HG02642 (cell line): Measurements from ENCODE around the gene NUCB1.
"Not testable (repeated sequence)": the region's sequence is repeated elsewhere in the genome, so short reads cannot be mapped to it uniquely, and the experiment has no call there.

Source experiments
- ATAC-seq: cut with Tn5 transposase; IDR thresholded peaks from one replicate; pipeline ENCODE4 v1.9.1; 2021; ENCODE audit warnings: mild to moderate bottlenecking; ENCODE audit not compliant: unreplicated experiment, poor library complexity

Gene NUCB1

DNA sequence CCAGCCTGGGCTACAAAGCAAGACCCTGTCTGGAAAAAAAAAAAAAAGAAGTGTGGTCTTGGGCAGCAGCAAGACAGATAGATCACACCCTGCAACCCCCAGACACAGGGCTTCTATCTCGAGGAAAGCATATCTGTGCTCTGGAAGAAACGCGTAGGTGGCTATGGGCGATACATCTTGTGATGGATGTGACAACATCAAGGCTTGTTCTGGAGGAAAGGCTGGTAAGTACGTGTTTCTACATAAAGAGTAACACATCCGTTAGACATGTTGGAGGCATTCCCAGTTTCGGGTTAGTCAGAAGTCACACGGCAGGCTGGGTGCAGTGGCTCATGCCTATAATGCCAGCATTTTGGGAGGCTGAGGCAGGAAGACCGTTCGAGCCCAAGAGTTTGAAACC lies 26.8 kb downstream of the NUCB1 start:
- ATAC-seq: no peak

DNA sequence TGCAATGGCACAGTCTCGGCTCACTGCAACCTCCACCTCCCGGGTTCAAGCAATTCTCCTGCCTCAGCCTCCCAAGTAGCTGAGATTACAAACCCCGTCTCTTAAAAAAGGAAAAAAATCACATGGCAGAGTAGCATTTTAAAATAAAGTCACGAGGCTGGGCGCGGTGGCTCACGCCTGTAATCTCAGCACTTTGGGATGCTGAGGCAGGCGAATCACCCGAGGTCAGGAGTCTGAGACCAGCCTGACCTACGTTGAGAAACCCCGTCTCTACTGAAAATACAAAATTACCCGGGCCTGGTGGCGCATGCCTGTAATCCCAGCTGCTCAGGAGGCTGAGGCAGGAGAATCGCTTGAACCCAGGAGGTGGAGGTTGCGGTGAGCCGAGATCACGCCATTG lies 27.6 kb downstream of the NUCB1 start:
- not testable (repeated sequence) for ATAC-seq

DNA sequence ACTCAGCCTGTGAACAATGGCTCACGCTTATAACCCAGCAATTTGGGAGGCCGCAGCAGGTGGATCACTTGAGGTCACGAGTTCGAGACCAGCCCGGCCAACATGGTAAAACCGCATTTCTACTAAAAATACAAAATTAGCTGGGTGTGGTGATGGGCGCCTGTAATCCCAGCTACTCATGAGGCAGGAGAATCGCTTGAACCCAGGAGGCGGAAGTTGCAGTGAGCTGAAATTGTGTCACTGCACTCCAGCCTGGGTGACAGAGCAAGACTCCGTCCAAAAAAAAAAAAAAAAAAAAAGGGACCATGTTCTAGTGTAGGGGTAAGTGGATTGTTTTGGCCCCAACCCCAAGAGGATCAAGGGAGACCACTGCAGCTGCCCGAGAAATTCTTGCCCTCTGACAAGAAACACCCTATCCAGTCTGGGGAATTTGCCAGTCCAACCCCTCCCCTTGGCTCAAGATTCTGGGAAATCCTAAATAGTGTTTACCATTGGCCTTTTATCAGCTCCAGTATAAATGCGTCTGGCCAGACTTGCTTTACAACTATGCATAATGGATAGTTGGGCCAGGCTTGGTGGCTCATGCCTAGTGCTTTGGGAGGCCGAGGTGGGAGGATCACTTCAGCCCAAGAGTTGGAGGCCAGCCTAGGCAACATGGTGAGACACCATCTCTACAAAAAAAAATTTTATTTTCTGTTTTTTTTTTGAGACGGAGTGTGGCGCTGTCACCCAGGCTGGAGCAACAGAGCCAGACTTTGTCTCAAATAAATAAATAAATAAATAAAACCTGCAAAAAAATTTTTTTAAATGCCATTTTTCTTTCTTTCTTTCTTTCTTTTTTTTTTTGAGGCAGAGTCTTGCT lies 28.3 kb downstream of the NUCB1 start:
- no peak for ATAC-seq

DNA sequence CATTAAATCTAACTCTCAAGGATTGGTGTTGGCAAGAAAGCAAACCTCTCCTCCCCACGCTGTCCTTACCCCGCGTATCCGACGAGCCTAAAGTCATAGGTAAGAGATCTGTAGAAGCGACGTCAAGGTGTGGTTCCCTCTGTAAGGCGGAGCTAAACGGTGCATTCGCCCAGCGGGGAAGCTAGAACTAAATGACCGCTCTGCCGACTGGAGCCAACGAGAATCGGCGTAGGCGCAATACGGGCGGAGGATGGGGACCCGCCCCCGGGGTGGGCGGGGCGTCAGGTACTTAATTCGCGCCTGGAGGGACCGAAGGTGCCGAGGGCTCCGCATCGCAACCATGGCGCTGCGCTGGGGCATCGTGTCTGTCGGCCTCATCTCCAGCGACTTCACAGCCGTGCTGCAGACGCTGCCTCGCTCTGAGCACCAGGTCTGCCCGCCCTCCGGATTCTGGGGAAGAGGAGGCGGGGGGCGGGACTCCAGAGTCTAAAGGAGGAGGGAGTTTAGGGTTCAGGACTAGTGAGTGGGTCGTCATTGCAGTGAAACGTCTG lies 33.3 kb downstream of the NUCB1 start, which contains the start of gene DHDH:
TSS of gene DHDH (plus strand) at position 318 of the 551 bp plus-strand sequence. CDS start at position 341, 23 bp downstream.
- ATAC-seq: peak; percentile 56

DNA sequence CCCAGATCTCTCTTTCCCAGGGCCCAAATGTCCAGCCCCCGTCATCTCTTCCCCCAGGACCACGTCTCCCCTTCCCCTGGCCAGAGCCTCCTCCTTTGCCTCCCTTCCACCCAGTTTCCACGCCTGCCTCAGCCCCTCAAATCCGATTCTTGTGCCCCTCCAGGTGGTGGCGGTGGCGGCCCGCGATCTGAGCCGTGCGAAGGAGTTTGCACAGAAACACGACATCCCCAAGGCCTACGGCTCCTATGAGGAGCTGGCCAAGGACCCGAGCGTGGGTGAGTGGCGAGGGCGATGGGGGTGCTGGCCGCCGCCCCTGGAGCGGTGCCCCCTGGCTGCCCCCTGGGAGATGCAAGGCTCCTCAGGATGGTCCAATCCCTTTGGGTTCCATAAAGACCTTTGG lies 34.7 kb downstream of the NUCB1 start:
- ATAC-seq: no peak

DNA sequence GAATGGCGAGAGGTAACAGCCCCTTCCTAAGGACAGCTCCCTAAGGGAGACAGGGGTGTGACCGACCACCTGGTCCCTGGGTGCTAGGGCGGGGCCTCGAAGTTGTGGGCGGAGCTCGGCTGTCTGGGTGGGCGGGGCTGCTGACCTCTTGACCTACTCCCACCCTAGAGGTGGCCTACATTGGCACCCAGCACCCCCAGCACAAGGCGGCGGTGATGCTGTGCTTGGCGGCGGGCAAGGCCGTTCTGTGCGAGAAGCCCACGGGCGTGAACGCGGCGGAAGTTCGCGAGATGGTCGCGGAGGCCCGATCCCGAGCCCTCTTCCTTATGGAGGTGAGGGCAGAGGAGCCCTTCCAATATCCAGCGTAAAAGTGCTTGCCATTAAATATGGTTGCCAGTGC lies 35.8 kb downstream of the NUCB1 start:
- ATAC-seq: no peak

DNA sequence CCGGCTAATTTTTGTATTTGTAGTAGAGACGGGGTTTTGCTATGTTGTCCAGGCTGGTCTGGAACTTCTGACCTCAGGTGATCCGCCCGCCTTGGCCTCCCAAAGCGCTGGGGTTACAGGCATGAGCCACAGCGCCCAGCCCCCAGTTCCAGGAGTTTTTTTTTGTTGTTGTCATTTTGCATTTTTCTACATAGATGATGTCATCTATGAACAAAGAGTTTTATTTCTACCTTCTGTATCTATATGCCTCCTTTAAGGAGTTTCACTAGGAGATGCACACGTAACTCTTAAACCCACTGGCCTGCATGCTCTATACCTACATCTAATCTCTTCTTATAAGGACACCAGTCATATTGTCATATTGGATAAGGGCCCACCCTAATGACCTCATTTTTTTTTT lies 38.1 kb downstream of the NUCB1 start:
- ATAC-seq: no peak

DNA sequence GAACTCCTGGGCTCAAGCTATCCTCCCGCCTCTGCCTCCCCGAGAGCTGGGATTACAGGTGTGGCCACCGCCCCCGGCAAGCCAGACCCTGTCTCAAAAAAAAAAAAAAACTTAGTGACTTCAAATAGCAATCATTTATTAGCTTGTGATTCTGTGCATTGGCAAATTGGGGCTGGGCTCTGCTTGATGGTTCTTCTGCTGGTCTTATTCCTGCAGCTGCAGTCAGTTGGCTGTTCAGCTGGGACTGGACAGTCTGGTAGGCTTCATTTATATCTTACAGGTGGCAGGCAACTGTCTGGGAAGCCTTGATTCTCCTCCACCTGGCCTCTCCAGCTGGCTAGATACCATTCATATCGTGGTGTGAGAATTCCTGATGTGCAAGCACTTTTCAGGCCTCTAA lies 40.8 kb downstream of the NUCB1 start:
- ATAC-seq: no peak

DNA sequence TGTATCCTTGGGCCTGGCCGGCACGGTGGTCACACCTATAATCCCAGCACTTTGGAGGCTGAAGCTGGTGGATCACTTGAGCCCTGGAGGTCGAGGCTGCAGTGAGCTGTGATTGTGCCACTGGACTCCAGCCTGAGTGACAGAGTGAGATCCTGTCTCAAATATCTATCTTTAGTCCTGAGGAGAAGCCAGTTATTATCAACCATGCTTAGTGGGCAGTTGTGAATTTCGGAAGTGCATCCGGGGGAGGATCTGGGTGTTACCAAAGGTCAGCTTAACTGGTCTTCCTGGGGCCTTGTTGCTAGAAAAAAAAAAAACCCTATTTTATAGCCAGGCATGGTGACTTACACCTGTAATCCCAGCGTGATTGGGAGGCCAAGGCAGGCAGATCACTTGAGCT lies 43.0 kb downstream of the NUCB1 start:
- ATAC-seq: no peak

DNA sequence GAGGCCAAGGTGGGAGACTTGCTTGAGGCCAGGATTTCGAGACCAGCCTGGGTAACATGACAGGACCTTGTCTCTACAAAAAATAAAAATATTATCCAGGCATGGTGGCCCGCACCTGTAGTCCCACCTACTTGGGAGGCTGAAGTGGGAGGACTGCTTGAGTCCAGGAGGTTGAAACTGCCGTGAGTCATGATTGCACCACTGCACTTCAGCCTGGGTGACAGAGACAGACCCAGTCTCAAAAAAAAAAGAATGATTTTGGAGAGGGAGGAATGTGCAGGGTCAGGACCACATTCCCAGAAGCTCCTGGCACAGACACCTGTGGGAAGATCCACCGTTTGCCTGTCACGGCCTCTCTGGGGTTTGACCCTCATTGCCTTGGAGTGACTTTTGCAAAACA lies 45.3 kb downstream of the NUCB1 start:
- ATAC-seq: no peak

DNA sequence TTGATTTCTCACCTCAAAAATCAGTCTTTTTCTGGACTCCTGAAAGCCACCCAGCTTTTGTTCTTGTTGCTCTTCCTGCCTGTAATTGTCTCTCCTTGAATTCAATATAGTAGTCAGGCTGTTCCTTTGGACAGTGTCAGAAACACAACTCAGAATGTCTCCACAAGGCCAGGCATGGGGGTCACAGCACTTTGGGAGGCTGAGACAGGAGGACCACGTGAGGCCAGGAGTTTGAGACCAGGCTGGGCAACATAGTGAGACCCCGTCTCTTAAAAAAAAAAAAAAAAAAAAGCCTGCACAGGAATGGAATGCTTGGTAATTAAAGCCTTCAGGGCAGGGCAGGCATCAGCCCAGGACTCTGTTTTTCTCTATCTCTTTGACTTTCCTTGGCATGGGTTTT lies 45.7 kb downstream of the NUCB1 start:
- no peak for ATAC-seq

DNA sequence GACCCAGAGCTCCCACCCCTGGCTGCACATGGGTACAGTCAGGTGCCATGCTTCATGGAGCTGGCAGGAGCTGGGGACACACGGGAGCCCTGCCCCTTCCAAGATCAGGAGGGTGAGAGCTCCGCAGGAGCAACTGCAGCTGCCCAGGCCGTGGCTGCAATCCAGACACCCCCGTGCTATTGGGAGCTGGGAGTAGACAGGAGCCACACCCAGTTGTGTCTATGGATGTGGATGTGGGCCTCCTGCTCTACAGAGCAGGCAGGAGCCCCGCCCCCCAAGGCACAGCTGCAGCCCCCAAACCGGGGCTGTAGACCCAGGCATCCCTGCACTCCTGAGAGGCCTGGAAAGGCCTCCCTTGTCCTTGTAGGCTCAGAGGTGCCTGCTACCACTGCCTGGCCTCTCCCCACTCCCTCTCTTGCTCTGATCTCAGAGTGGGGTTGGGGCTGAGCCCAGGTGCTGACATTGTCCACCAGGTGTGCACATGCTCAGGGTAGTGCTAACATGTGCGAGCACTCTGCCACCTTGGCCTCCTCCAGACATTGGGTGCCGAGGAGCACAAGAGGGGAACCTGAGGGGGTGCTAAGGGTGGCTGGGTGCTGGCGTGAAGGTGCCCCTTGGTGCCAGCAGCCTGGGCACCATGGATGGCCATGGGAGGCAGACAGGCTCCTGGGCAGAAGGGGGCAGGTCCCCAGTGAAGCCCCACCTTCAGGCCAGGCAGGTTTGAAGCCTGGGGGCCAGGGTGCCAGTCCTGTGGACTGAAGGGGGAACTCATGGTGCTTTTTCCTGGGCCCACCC lies 46.5 kb downstream of the NUCB1 start:
- ATAC-seq: no peak

DNA sequence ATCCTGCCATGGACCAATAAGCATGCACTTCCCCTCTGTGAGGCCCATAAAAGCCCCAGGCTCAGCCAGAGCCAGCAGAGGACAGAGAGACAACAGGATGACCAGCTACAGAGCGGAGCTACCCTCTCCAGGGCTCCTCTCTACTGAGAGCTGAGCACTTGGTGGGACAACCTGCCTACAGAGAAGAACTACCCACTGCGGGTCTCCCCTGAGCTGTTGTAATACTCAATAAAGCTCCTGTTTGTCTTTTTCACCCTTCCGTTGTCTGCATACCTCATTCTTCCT lies 47.1 kb downstream of the NUCB1 start:
- ATAC-seq: no peak

DNA sequence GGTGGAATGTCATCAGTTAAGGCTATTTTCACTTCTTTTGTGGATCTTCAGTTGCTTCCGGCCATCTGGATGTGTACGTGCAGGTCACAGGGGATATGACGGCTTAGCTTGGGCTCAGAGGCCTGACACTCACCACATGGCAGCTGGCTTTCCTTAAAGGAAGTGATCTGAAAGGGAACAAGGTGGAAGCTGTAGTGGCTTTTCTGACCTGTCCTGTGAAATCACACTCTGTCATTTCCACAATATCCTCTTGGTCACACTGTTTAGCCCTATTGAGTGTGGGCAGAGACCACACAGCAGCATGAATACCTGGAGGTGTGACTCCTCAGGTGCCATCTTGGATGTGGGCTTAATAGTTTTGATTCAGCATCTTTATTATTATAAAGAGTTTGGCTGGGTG lies 50.0 kb downstream of the NUCB1 start:
- ATAC-seq: no peak

DNA sequence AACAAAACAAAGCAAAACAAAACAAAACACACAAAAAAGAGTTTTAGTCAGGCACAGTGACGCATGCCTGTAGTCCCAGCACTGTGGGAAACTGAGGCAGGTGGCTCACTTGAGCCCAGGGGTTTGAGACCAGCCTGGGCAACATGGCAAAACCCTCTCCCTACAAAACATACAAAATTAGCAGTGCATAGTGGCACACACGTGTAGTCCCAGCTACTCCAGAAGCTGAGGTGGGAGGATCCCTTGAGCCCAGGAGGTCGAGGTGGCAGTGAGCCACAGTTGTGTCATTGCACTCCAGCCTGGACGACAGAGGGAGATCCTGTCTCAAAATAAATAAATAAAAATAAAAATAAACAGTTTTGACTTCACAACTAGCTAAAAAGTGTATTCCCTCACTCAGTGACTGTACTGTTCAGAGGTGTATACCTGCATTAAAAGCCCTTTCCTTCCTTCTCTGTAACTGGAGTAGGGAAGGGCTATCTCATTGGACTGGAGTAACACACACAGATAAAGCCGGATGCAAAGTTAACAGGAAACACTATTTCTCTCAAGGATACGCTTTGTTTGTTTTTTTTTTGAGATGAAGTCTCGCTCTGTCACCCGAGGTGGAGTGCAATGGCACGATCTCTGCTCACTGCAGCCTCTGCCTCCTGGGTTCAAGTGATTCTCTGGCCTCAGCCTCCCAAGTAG lies 50.9 kb downstream of the NUCB1 start:
- ATAC-seq: no peak

DNA sequence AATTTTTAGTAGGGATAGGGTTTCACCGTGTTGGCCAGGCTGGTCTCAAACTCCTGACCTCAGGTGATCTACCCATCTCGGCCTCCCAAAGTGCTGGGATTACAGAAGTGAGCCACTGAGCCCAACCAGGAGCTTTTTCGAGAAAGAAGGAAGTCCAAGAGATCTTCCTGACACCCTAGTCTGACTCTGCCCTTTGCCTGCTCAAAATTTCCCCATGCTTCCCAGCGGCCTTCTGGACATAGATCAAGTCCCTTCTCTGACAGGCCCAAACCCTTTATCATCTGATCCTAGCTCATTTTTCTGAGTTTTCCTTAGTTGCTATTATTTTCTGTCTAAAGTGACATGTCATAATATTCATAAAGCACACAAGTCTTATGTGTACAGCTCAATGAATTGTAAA lies 53.0 kb downstream of the NUCB1 start:
- ATAC-seq: no peak

DNA sequence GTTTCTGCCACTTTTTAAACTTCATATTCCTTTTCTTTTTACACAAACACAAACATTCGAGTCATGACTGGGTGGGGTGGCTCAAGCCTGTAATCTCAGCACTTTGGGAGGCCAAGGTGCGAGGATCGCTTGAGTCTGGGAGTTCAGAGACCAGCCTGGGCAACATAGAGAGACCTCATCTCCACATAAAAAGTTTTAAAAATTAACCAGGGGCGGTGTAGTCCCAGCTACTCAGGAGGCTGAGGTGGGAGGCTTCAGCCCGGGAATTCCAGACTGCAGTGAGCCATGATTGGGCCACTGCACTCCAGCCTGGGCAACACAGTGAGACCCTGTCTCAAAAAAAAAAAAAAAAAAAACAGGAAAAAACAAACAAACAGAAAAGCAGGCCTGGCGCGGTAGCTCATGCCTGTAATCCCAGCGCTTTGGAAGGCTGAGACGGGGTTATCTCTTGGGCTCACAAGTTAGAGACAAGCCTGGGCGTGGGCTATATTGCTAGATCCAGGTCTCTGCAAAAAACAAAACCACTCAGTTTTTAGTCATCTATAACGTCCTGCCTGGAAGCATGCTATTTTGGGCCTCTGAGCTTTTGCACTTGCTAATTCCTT lies 54.0 kb downstream of the NUCB1 start:
- ATAC-seq: no peak

DNA sequence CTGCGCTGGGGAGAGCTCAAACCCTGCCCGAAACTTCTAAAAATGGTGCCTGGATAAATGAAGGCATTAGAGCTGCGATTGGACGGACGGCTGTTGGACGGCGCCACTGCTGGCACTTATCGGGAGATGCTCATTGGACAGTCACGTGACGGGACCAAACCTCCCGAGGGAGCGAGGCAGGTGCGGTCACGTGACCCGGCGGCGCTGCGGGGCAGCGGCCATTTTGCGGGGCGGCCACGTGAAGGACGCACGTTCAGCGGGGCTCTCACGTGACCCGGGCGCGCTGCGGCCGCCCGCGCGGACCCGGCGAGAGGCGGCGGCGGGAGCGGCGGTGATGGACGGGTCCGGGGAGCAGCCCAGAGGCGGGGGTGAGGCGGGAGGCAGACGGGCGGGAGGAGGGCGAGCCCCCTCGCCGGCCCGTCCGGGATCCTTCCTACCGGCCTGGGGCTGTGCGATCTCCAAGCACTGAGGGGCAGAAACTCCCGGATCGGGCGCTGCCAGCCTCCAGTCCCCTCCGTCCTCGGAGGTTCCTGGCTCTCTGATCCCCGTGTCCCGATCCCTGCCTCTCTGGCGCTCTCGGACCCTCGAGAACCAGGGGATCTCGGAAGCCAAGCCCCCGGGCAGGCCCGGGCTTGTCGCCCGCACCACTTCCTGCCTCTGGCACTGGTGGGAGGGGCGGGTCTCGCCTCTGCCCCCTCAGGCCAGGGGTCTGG lies 54.6 kb downstream of the NUCB1 start, which contains the start of gene BAX:
TSS of gene BAX (plus strand) at position 281 of the 713 bp plus-strand sequence. CDS start at position 335, 54 bp downstream.
- peak; percentile 86 for ATAC-seq

DNA sequence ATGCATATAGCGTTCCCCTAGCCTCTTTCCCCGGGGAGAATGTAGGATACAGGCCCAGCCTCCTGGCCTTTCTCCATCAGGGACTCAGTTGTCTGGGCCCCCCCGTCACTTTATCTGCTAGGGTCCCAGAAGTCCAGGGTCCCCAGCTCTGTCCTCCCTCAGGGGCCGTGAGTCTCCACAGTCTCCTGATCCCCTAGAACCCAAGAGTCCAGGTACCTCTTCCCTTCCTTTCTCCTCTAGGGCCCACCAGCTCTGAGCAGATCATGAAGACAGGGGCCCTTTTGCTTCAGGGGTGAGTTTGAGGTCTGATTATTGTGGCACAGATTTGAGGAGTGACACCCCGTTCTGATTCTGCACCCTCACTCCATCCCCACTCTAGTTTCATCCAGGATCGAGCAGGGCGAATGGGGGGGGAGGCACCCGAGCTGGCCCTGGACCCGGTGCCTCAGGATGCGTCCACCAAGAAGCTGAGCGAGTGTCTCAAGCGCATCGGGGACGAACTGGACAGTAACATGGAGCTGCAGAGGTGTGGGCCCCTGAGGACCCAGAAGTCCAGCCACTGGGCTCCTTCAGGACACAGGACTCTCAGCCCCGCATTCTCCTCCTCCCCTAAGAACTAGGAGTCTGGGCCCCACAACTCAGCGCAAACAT lies 55.3 kb downstream of the NUCB1 start:
- no peak for ATAC-seq
